DMS79 treated with DMSO at 0.1 percent for 48 hours (cell line): ENCODE data around the gene EIF5AL1.
"Not testable (repeated sequence)": the region's sequence is repeated elsewhere in the genome, so short reads cannot be mapped to it uniquely, and the experiment has no call there.

Experiments
- DNase-seq: peaks from one replicate; lab custom pipeline; 2025; lab: John Stamatoyannopoulos, UW

EIF5AL1 gene

DNA sequence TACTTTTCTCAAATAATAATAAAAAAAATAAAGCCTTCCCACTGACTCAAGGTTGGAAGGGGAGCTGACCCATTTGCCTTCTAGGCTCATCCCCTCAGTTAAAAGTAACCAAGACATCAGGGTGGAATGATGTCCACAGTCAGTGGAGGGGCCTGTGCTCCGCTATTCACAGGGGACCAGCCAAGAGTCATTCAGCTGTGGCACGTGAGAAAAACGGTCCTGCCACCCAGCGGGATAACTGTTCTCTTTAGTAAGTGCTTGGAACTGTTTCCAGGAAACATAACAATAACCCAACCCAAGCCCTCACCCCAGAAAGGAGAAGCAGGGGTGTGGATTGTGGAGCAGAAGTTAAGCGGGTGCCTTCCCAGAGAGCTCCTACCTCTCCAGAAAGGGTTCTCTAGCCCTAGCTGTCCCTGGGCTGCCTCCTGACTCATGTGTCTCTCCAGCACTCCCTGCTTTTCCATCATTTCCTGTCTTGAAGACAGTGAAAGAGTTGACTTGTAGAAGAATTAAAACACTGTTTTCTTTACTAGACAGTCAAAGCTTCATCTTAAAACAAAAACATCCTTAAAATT lies 2.3 kb upstream of the EIF5AL1 start:
- DNase-seq = not testable (repeated sequence)

DNA sequence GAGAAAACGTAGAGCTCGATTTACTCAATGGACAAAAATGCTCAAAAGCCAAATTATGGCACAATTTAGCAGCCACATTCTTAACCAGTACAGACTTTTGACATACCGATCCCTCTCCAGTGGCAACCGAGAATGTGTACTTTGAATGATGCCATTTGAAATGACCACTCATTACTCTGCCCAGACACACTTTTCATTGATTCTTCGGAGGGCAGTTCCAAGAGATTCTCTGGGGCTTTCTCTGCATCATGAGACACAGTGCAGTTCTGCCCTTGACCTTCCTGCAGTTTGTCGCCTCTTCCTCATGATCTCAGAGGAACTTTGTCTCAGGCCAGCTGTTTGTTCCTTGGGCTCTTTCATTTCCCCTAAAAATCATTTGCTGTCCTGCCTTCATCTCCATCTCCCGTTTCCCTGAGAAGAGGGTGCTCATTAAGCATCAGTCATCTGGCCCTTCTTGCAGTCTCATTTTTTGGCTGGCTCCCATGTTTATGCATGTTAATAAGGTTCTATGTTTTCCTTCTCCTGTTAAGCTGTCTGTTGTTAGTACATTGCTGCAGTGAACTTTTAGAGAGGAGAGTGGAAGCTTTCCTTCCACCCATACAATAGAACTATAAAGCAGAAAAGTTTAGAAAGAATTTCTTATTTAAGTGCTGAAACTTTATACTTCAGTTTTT lies 4.3 kb downstream of the EIF5AL1 start:
- DNase-seq = not testable (repeated sequence)

- not testable (repeated sequence) for DNase-seq
Observed at GRCh38 chr10:79517567-79517966, 5.2 kb downstream of the EIF5AL1 start.

- not testable (repeated sequence) for DNase-seq
Observed at GRCh38 chr10:79521751-79522150, 9.4 kb downstream of the EIF5AL1 start.

DNA sequence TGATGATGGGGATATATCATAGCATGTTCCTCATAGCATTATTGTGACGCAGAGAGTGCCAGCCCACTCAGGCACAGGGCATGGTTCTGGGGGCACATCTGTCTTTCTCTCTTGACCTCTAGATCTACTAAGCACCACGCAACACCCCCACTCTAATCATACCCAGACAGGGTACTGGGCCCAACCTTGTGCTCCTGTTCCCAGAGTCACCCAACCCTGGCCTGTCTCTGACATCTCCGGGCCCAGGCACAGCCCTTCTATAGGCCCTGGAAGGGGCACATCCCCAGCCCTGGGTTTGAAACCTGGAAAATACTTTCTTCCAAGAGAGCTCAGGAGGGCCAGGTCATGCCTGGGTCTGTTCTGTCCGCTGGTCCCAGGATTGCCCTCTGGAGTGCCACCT lies 10.1 kb downstream of the EIF5AL1 start:
- not testable (repeated sequence) for DNase-seq

DNA sequence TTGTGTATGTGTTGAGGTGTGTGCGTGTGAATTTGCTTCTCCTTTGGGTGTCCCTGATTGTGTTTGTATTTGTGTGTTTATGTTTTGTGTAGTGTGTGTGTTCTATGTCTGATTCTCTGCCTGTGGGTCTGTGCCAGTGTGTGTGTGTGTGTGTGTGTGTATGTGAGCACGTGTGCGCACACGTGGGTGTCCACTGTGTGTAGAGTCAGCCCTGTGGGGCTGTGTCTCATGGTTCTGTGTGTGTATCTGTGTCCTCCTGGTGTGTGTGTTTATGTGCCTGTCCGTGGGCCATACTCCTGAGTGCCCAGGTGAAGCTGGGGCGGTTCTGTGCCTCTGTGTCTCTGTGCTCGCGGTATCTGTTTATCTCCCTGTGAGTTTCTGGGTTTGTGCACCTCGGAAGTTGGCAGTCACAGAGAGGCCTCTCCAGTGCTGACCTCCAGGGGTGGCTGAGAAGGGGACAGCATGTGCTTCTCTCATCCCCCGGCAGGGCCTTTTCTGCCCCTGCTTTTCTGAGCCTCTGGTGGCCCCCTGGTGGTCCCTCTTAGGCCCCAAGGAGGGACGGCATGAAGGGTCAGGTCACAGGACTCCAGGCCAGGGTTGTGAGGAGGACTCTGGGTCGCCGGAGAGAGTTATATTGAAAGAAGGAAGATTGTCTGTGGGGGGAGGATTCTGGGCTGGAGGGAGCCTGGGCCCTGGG lies 11.0 kb downstream of the EIF5AL1 start:
- not testable (repeated sequence) for DNase-seq

GRCh38 chr10:79525049-79525710 lies 12.8 kb downstream of the EIF5AL1 start:
- not testable (repeated sequence) for DNase-seq

DNA sequence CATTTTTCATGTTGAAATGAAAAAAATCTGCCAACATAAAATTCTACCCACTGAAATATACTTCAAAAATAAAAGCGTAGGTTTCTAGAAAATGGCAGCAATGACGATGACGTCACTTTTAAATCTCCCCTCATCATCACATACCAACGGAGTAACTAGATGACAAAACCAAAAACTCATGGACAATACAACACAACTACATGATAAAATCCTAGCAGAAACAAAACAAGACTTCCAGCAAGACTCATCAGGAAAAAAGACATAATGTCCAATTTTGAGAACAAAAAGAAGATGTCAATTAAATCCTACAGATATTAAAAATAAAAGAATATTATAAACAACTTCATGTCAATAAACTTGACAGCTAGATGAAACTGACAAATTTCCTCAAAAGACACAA lies 15.9 kb downstream of the EIF5AL1 start:
- DNase-seq = not testable (repeated sequence)

DNA sequence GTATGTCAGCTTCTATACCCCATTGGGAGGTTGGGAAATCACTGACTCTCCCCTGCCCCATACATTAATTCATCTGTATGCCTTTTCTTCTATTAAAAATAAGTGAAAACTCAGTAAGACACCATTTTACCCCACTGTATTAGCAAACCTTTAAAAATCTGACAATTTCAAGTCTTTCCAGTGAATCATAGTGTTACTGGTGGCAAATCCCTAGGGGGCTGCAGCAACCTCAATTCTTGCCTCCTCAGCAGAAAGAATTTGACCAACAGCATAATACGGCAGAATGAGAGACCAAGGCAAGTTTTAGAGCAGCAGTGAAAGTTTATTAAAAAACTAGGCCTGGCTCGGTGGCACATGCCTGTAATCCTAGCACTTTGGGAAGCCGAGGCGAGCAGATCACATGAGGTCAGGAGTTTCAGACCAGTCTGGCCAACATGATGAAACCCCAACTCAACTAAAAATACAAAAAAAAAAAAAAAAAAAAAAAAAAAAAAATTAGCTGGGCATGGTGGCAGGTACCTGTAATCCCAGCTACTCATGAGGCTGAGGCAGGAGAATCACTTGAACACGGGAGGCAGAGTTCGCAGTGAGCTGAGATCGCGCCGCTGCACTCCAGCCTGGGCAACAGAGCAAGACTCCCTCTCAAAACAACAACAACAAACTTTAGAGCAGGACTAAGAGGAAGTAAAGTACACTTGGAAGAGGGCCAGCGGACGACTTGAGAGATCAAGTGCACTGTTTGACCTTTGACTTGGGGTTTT lies 21.0 kb downstream of the EIF5AL1 start:
- DNase-seq = not testable (repeated sequence)

- not testable (repeated sequence) for DNase-seq
Observed at GRCh38 chr10:79533903-79534175, 21.5 kb downstream of the EIF5AL1 start.

DNA sequence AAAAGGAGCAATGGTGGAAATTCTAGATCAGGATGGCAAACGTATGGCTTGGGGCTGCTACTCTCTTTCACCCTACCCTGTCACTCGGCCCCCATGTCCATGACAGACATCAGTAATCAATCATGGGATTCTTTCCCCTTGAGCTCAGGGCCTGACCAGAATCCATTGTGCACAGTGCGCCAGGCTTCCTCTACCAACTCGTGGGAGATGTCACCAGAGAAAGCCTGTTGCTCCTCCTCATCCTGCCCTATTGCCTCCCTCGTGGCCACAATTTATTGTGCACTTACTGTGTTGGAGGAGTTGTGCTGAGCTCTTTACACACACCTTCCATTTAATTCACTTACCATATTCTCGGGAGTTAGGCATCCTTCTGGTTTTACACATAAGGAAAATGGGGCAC lies 26.0 kb downstream of the EIF5AL1 start:
- DNase-seq = not testable (repeated sequence)

DNA sequence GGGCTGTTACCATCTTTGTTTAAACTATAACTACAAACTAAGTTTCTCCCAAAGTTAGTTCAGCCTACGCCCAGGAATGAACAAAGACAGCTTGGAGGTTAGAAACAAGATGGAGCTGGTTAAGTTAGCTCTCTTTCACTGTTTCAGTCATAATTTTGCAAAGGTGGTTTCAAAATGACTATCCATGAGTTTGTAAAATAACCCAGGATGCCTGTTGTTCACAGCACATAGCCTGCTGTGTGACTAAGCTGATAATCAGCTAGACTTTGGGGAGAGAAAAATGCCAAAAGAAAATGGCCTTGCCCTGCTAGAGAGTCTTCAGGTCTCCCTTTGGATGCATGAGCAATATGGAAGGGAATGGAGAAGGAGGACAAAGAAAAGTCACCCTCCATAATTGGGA lies 28.6 kb downstream of the EIF5AL1 start:
- not testable (repeated sequence) for DNase-seq

DNA sequence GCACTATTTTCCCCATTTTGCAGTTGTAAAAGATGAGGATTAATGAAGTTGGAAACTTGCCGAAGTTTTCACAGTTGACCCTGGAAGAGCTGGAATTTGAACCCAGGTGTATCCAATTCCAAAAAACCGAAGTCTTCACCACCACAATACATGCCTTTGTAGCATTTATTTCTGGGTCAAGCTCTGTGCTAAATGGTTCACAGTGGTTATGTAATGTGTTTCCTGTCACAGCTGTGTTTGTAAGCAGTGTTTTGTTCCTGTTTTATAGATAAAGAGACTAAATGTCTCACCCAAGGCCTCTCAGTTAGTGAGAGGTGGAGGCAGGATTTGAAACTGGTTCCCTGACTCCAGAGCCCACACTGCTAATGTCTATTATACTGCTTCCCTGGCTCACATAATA lies 30.3 kb downstream of the EIF5AL1 start:
- DNase-seq = no peak

DNA sequence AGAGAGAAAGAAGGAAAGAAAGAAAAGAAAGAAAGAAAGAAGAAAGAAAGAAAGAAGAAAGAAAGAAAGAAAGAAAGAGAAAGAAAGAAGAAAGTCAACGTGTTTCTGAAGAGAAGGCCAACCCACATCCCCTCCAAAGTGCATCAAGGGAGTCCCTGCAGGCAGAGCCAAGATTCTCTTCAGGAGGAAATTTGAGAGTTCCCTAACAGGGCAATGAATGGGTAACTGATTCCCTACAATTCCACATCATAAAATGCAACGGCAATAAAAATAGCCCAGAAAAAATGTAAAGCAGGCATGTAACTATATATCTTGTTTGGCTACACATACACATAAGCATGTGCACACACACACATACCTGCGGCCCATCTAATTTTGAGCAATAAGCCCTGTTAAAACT lies 32.1 kb downstream of the EIF5AL1 start:
- DNase-seq = not testable (repeated sequence)

DNA sequence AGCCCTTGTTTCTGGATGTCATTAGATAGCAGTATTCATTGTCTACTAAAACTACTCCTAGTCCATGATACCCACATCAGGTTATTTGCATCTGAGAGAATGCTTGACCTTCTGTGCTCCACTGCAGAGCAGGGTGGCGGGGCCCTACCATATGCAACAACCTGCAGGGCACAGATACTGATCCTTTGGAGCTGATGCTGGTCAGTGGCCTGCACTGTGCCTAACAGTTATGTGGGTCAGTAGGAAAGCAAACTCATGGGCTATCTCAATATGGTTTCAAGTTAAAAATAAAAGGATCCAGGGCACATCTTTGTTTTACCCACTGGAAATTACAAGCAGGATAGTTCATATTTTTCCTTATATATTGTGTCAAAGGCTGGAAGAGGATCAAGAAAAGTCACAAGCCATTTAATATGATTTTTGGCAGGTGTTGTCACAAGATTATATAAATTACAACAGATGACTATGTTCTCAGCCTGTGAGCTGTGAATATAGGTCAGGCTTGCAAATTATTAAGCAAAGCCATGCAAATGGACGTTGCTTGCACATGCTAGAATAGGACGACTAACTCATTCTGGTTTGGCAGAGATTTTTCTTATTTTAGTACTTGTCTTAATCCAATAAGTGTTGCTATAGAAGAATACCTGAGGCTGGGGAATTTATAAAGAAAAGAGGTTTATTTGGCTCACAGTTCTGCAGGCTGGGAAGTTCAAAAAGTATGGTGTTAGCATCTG lies 32.8 kb downstream of the EIF5AL1 start:
- not testable (repeated sequence) for DNase-seq

GRCh38 chr10:79547128-79547527 lies 34.8 kb downstream of the EIF5AL1 start:
- DNase-seq = not testable (repeated sequence)

GRCh38 chr10:79547973-79548372 lies 35.6 kb downstream of the EIF5AL1 start:
- no peak for DNase-seq

DNA sequence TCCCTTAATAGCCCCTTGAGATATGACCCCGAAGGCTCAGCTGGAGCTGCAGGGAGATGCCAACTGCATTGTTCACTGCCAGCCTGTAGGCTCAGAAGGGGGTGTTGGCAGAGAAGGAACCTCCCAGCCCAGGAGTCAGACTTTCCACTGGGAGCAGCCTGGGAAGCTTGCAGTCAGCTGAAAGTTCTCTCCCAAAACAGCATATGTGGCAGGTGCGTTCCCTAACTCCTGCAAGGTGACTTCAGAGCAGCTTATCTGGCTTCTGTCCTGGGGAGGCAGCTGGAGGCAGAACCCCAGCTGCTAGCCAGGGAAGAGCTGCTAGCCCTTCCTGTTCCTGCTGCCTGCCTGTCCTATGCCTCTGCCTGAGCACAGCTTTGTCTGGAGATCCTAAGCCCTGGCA lies 39.8 kb downstream of the EIF5AL1 start:
- no peak for DNase-seq

DNA sequence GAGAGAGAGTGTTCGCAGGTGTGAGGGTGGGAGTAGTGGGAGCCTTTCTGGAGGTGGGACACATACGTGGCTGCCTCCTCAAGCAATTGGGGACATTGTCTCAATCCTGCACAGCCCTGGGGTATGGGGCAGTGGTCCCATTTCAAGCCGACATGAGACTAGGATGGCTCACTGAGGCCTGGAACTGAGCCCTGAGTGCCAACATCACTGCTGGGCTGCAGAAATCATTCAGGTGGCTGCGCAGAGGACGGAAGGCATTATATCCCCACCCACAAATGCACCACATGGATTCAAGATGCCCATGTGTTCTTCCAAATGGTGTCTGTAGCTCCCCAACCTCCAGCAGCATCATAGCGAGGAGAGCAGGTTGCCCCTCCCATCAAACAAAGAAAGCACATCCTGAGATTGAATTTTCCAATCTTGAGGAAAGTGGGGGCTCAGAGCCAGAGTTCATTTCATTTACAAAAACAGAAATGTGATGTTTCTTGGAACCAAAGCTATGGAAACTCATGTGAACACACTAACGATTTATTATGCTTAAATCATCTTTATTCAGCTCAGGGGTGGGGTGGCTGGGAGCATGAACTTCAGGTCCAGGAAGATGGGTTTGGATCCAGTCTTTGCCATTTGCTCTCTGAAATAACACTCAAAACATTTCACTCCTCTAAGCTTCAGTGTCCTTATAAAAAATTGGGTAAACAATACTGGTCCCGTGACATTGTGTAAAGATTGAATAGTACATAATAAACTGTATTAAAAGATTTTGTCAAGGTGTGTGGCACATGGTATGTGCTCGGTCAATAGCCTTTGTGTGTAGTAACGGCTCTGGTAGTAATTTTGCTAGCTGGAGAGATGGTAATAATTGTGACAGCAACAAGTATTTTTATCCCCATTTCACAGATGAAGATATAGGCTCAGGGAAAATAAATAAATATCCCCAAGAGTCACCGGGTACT lies 43.3 kb downstream of the EIF5AL1 start:
- DNase-seq = no peak

- DNase-seq = not testable (repeated sequence)
Observed at GRCh38 chr10:79556961-79557360, 44.6 kb downstream of the EIF5AL1 start.
